AG08396 (cell line): ENCODE measurements around the gene FXYD6.

Experiments
- DNase-seq: peaks from one replicate; pipeline ENCODE4 v3.0.0; 2012; ENCODE audit warnings: low spot score, mixed read lengths

Gene FXYD6

DNA sequence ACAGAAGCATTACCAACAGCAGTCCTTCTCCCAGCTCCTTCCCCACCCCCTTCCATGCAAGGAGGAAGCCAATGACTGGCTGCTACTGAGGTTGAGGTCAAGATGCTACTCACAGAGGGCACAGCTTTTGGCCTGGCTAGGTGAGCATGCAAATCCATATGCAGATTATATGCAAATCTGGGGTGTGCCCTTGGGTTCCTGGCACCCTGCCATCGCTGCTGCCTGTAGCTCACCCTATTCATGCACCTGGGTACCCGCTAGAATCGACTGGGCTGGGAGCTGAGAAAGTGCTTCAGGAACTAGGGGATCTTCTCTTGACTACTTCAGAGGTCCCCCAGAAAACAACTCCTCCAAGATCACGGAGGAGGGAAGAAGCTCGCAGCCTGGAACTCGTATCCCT, 83.5 kb downstream of the FXYD6 start:
- no peak for DNase-seq

DNA sequence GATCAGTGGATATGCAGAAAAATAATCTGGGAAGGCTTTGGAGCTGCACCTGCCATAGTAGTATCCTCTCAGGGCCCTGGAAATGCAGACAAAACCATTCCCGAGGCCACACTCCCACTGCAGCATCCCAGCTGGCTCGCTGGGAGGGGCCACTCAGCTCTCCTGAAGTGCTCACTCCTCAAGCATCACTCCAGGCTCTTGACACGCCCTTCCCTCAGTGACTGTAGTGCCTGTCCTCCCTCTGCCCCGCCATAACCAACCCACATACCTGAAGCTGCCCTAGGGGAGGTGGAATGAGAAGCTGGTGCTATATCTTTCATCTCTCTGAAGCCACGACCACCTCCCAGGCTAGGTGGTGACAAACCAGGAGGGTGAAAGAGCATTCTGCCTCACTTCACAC, 84.2 kb downstream of the FXYD6 start:
- no peak for DNase-seq

DNA sequence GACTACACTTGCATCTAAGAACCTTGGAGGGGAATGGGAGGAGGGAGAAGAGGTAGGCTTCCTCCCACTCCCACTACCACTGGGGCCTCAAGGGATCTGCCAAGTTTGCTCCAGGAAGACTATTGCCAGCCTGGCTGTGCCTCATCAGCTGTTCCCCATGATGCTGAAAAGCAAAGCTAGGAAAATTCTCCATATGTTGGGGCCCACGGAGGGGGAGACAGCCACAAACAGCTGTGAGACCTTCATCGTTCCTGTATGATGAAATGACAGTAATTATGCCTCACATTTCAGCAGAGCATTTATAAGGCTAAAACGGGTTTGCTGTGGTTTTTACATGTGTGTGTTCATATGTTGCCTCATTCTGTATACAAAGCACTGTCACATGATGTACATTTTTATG, 86.2 kb downstream of the FXYD6 start:
- no peak for DNase-seq

- no peak for DNase-seq
Measured at GRCh38 chr11:117789241-117789640, 87.2 kb downstream of the FXYD6 start.
